K562 (cell line): ENCODE measurements around the gene COL1A1. TPM values are rescaled to one million over a fixed set of nuclear protein-coding genes. Genes with fewer than 3 reads are reported as not detected.
A peak's percentile ranks its signal among the peaks of the same experiment; 100 is the strongest.

Source experiments
- ATAC-seq: fragments of 200-7000 bp; cut with Tn5 transposase; 3 replicates; pipeline ENCODE4 v1.9.1; 2020; ENCODE audit warnings: moderate library complexity
- BruUV-seq: library from RNA; stranded (reverse); fragments of 400-500 nt; replicated peaks from 2 replicates; lab custom pipeline; 2021; lab: Mats Ljungman, UMichigan
- CTCF ChIA-PET: fragments of 300-600 bp; formaldehyde crosslinking; extraction: SDS; loops from one replicate; lab custom pipeline; 2021; ENCODE audit warnings: low intra/inter-chr PET ratio; lab: Yijun Ruan, JAX
- POLR2A ChIA-PET: fragments of 300-600, 350-650 bp; sonication (Branson Sonifier 250); formaldehyde crosslinking; extraction: SDS; loops from one replicate; lab custom pipeline; 2021; ENCODE audit warnings: antibody characterized with exemption, inconsistent platforms; lab: Yijun Ruan, JAX
- DNase-seq, 4 experiments: peaks; one replicate each; pipeline versions ENCODE4 v3.0.0 to v3.0.0-alpha.2; 2011 to 2018; ENCODE audit warnings: low spot score in 3 of 4, mixed read lengths in 3 of 4; ENCODE audit errors: extremely low read depth in 1 of 4
- FAIRE-seq: peaks from 2 replicates; lab custom pipeline; 2011; peaks lifted over from hg19 to GRCh38; lab: Jason Lieb, UNC
- H2AFZ ChIP-seq: 2 replicates; pipeline ENCODE4 v1.6.0; 2011; ENCODE audit warnings: low read depth, low read length, control low read depth, inconsistent platforms
- H3K27ac ChIP-seq: fragments of 200-600 bp; 3 replicates; pipeline ENCODE4 v1.8.0; 2011; ENCODE audit warnings: low read depth, mild to moderate bottlenecking, control low read depth, inconsistent platforms, low read length, moderate library complexity, mixed read lengths; ENCODE audit errors: extremely low read depth
- H3K27me3 ChIP-seq, 2 experiments: fragments of 300-600 bp in 1 of 2; 2 replicates in 1 of 2; 3 replicates in 1 of 2; pipeline versions ENCODE4 v1.6.0 to v1.8.0; 2011; ENCODE audit warnings: inconsistent platforms in 2 of 2, low read length in 2 of 2, mild to moderate bottlenecking in 1 of 2, mixed read lengths in 1 of 2, moderate library complexity in 1 of 2; ENCODE audit not compliant: control insufficient read depth in 2 of 2, insufficient read depth in 2 of 2
- H3K36me3 ChIP-seq: fragments of 300-600 bp; 3 replicates; pipeline ENCODE4 v1.8.0; 2011; ENCODE audit warnings: mild to moderate bottlenecking, low read length, inconsistent platforms; ENCODE audit not compliant: control insufficient read depth, insufficient read depth
- H3K4me1 ChIP-seq, 2 experiments: fragments of 200-600 bp in 1 of 2; replicated peaks in 1 of 2; 2 replicates in 1 of 2; 3 replicates in 1 of 2; pipeline versions ENCODE4 v1.5.1 to v1.8.0; 2011; ENCODE audit warnings: inconsistent platforms in 2 of 2, low read length in 2 of 2, mild to moderate bottlenecking in 1 of 2, mixed read lengths in 1 of 2, moderate library complexity in 1 of 2; ENCODE audit not compliant: control insufficient read depth in 2 of 2, insufficient read depth in 2 of 2
- H3K4me2 ChIP-seq: 2 replicates; pipeline ENCODE4 v1.6.1; 2011; ENCODE audit warnings: low read length, control low read depth, inconsistent platforms, mixed read lengths; ENCODE audit not compliant: insufficient read depth
- H3K4me3 ChIP-seq: fragments of 200-600 bp; sonication (generic), shearing (Covaris generic); 2 replicates; pipeline ENCODE4 v1.5.1; 2016; ENCODE audit warnings: control low read depth, inconsistent platforms
- H3K79me2 ChIP-seq: fragments of 200-600 bp; 3 replicates; pipeline ENCODE4 v1.8.0; 2011; ENCODE audit warnings: low read length, inconsistent platforms; ENCODE audit not compliant: control insufficient read depth, insufficient read depth
- H3K9ac ChIP-seq, 2 experiments: 2 replicates each; pipeline versions ENCODE4 v1.6.0 to v1.6.1; 2011; ENCODE audit warnings: low read depth in 2 of 2, low read length in 2 of 2, control low read depth in 1 of 2, inconsistent platforms in 1 of 2, mild to moderate bottlenecking in 1 of 2, mixed read lengths in 1 of 2; ENCODE audit not compliant: insufficient read depth in 1 of 2
- H3K9me1 ChIP-seq: one replicate; pipeline ENCODE4 v1.6.0; 2011; ENCODE audit warnings: inconsistent platforms, mild to moderate bottlenecking, low read length, moderate library complexity; ENCODE audit not compliant: control insufficient read depth, insufficient read depth
- H3K9me3 ChIP-seq: replicated peaks from 2 replicates; pipeline ENCODE4 v1.5.1; 2011; ENCODE audit warnings: low read depth, low read length, inconsistent platforms; ENCODE audit not compliant: control insufficient read depth, insufficient read depth
- H4K20me1 ChIP-seq: replicated peaks from 2 replicates; pipeline ENCODE4 v1.6.1; 2011; ENCODE audit warnings: low read length, inconsistent platforms, mixed read lengths; ENCODE audit not compliant: control insufficient read depth, insufficient read depth
- EHMT2 ChIP-seq: fragments of 450-650 bp; IDR thresholded peaks from 2 replicates; pipeline ENCODE4 v1.6.1; 2018; ENCODE audit warnings: antibody characterized with exemption
- ID3 ChIP-seq, 2 experiments: fragments of 250-450 bp in 1 of 2; fragments of 450-650 bp in 1 of 2; sonication (Bioruptor Pico) in 1 of 2; IDR thresholded peaks; 2 replicates each; pipeline versions ENCODE4 v1.6.1 to v1.8.0; 2016 to 2021; ENCODE audit warnings: mild to moderate bottlenecking in 2 of 2, moderate library complexity in 2 of 2, missing compliant biosample characterization in 1 of 2, missing genetic modification characterization in 1 of 2
- MAZ ChIP-seq, 2 experiments: fragments of 450-650 bp in 1 of 2; sonication (generic) in 1 of 2; formaldehyde crosslinking; IDR thresholded peaks in 1 of 2; conservative IDR thresholded peaks in 1 of 2; 2 replicates each; pipeline versions ENCODE4 v1.4.0 to v1.5.0; 2020; ENCODE audit warnings: mild to moderate bottlenecking in 1 of 2, missing genetic modification reagents in 1 of 2
- PHF8 ChIP-seq: fragments of 200-600 bp; sonication (generic); IDR thresholded peaks from 2 replicates; pipeline ENCODE4 v1.6.1; 2012; ENCODE audit warnings: mixed run types, mild to moderate bottlenecking, inconsistent platforms, low read length, moderate library complexity, borderline replicate concordance
- PRDM10 ChIP-seq: fragments of 450-650 bp; IDR thresholded peaks from 2 replicates; pipeline ENCODE4 v1.6.1; 2018; ENCODE audit not compliant: partially characterized antibody
- RNF2 ChIP-seq: sonication (generic); IDR thresholded peaks from 2 replicates; pipeline ENCODE4 v1.6.1; 2016
- ZEB2 ChIP-seq: fragments of 450-650 bp; IDR thresholded peaks from 2 replicates; pipeline ENCODE4 v1.6.1; 2016
- ZNF134 ChIP-seq: fragments of 250-450 bp; sonication (Bioruptor Pico); conservative IDR thresholded peaks from 2 replicates; pipeline ENCODE4 v1.4.0; 2020
- ZNF668 ChIP-seq: fragments of 250-450 bp; sonication (Bioruptor Pico); IDR thresholded peaks from 2 replicates; pipeline ENCODE4 v1.8.0; 2022; ENCODE audit warnings: mild to moderate bottlenecking, inconsistent platforms
- WGBS: fragments of 100-300 bp; shearing (Covaris generic); methylation state at CpG from one replicate; pipeline ENCODE4 v1.1.6; 2016; ENCODE audit warnings: low coverage, mixed read lengths; ENCODE audit not compliant: insufficient coverage; ENCODE audit errors: missing lambda C conversion rate; 5-methylcytosine and 5-hydroxymethylcytosine counted together
- in situ Hi-C: fragments of 300-500 bp; cut with MboI; formaldehyde crosslinking; loops from 4 replicates; pipeline ENCODE4 v1.15.0; 2018; ENCODE audit warnings: inconsistent platforms, mixed read lengths
- intact Hi-C: fragments of 100-400 bp; cut with micrococcal nuclease; formaldehyde crosslinking; loops from 2 replicates; pipeline ENCODE4 v1.14.2; 2022
- polyA plus RNA-seq, 8 experiments: library from polyadenylated mRNA; depleted of rRNA in 4 of 8; stranded (reverse) in 5 of 8; unstranded in 3 of 8; fragments of >200 nt; fragmentation: Nextera tagmentation in 2 of 8; fragmentation: Illumina TruSeq in 1 of 8; extraction: Ambion mirVana in 2 of 8; extraction: Trizol in 1 of 8; gene quantifications; 2 replicates each; pipeline versions ENCODE4 v1.2.1 to v1.2.3, GENCODE V29; 2011 to 2014; ENCODE audit warnings: inconsistent platforms in 1 of 8, missing spikeins in 1 of 8
- total RNA-seq, 7 experiments: library from RNA; depleted of rRNA in 6 of 7; stranded (reverse); fragments of >200 nt in 6 of 7; fragmentation: Illumina TruSeq in 2 of 7; extraction: Trizol in 2 of 7; gene quantifications; 2 replicates each; pipeline versions ENCODE4 v1.2.1 to v1.2.3, GENCODE V29; 2011 to 2021; ENCODE audit warnings: low replicate concordance in 1 of 7
- TF ChIP-seq, protein P1 (sequence below): sonication (generic); formaldehyde crosslinking; IDR thresholded peaks from 2 replicates; pipeline ENCODE4 v1.8.1; 2023; ENCODE audit warnings: mild to moderate bottlenecking, missing genetic modification reagents, moderate library complexity
- TF ChIP-seq, protein P2 (sequence below): fragments of 250-450 bp; sonication (Bioruptor Pico); IDR thresholded peaks from 2 replicates; pipeline ENCODE4 v1.8.0; 2022; ENCODE audit warnings: inconsistent platforms
- TF ChIP-seq, protein P3 (sequence below): sonication (generic); formaldehyde crosslinking; IDR thresholded peaks from 2 replicates; pipeline ENCODE4 v1.9.0; 2022; ENCODE audit warnings: mild to moderate bottlenecking, missing genetic modification reagents

The COL1A1 gene
- total and polyA plus RNA-seq, 9 of the 15 experiments (the other 6 are each of a cell fraction or from before 2014, with no cell fraction given), result 0.04 to 3.4 (median 0.18) TPM

DNA sequence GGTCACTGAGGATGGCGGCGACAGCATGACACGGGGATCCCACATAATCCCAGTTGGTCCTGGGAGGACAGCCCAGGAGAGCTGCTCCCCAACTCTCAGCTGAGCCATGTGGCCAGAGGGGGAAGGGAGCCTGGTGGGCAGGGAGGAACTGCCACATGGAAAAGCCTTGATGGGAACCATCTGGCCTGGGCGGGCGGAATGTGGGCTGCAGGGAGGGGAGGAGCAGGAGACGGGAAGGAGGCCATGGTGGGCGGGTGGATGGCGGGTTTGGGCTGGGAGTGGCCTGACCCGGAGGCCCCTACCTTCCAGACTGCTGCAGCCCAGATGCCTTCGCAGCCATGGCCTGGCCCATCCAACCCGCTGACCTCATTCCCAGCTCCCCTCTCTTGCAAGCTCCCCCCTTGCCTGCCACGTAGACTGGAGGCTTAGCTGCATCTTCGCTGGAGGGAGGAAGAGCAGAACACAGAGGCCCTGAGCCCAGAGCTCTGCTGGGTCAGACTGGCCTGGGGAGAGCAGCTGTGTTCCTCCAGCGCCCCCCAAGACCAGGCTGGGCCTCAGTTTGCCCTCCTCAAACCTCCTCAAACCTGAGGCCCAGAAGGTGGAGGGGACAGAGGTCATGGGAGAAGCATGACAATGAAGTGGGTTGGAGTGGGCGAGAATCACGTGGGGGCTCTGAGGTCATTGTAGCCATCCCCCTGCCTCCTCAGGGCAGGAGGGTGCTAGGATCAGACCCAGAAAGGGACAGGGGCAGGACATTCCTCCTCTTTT, 8.2 kb upstream of the COL1A1 start:
- DNase-seq (peak in 3 of 4 experiments; percentile 54 to 81 (median 78)), FAIRE-seq (no peak), ATAC-seq (peak; percentile 20)
- Histone ChIP-seq H3K79me2 (no peaks in the 10 kb centered on the region), H3K9ac (peak overlapping the region; percentile 39 to 77), H2AFZ (peak overlapping the region; percentile 71), H3K4me3 (no peak overlapping the region), H4K20me1 (no peaks in the 10 kb centered on the region), H3K36me3 (no peaks in the 10 kb centered on the region), H3K4me2 (peak overlapping the region; percentile 65), H3K27ac (peak overlapping the region; percentile 63; the same call in 2 of the 3 replicates), H3K4me1 (peaks cover 65% of the 10 kb centered on the region in 2 experiments), H3K27me3 (0 out of 5 replicates have a peak, but pooled peaks cover 0 to 2% of the 10 kb centered on the region in 2 experiments), H3K9me3 (no peaks in the 10 kb centered on the region), H3K9me1 (no peaks in the 10 kb centered on the region)
- WGBS, result 28% methylated on average over 11 of the region's 16 CpGs
- ChIA-PET POLR2A (interaction anchor here (0.6 to 2.0 kb wide), 6 partner anchors 10 to 152 kb away, joined by 3 to 6 read pairs (median 3); no protein-coding TSS in a partner anchor), CTCF (interaction anchor here (0.9 kb wide), 1 partner anchor 9 kb away, joined by 3 read pairs; no protein-coding TSS in a partner anchor)
- no TSS peak for BruUV-seq
- intact Hi-C loops (loop anchor here (2.0 kb wide), 1 partner anchor 269 kb away; the partner anchor contains the start of gene RSAD1), in situ Hi-C loops (loop anchor here (5.0 kb wide), 1 partner anchor 63 kb away; the partner anchor contains the start of gene TMEM92)
- no peak for TF ChIP-seq ID3 (CRISPR knock-in tag; IDR thresholded peaks at IDR 0.05)
- TF ChIP-seq ID3 (tag; IDR thresholded peaks at IDR 0.05), result peak; percentile 37; the same call in 1 of the 2 replicates
- peak; percentile 19; the same call in 1 of the 2 replicates for TF ChIP-seq PHF8
- TF ChIP-seq, protein P1, sequence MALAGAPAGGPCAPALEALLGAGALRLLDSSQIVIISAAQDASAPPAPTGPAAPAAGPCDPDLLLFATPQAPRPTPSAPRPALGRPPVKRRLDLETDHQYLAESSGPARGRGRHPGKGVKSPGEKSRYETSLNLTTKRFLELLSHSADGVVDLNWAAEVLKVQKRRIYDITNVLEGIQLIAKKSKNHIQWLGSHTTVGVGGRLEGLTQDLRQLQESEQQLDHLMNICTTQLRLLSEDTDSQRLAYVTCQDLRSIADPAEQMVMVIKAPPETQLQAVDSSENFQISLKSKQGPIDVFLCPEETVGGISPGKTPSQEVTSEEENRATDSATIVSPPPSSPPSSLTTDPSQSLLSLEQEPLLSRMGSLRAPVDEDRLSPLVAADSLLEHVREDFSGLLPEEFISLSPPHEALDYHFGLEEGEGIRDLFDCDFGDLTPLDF, result no peak
- TF ChIP-seq RNF2, result no peak
- TF ChIP-seq ZNF134 (CRISPR knock-in tag), result no peak
- TF ChIP-seq MAZ (CRISPR knock-in tag; conservative IDR thresholded peaks at IDR 0.05 in 1 of 2, IDR thresholded peaks at IDR 0.05 in 1 of 2), result peak in 1 of 2 experiments; percentile 10; a peak in 1 of 4 replicates
- no peak for TF ChIP-seq ZNF668 (CRISPR knock-in tag)
- TF ChIP-seq PRDM10, result peak; percentile 76
- TF ChIP-seq EHMT2, result no peak
- TF ChIP-seq, protein P2, sequence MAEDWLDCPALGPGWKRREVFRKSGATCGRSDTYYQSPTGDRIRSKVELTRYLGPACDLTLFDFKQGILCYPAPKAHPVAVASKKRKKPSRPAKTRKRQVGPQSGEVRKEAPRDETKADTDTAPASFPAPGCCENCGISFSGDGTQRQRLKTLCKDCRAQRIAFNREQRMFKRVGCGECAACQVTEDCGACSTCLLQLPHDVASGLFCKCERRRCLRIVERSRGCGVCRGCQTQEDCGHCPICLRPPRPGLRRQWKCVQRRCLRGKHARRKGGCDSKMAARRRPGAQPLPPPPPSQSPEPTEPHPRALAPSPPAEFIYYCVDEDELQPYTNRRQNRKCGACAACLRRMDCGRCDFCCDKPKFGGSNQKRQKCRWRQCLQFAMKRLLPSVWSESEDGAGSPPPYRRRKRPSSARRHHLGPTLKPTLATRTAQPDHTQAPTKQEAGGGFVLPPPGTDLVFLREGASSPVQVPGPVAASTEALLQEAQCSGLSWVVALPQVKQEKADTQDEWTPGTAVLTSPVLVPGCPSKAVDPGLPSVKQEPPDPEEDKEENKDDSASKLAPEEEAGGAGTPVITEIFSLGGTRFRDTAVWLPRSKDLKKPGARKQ (CRISPR knock-in tag), result no peak
- TF ChIP-seq ZEB2, result no peak
- TF ChIP-seq, protein P3, sequence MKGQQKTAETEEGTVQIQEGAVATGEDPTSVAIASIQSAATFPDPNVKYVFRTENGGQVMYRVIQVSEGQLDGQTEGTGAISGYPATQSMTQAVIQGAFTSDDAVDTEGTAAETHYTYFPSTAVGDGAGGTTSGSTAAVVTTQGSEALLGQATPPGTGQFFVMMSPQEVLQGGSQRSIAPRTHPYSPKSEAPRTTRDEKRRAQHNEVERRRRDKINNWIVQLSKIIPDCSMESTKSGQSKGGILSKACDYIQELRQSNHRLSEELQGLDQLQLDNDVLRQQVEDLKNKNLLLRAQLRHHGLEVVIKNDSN, result peak; percentile 74
